Urinary bladder (tissue), 4 donors: ENCODE measurements around the gene ELMOD3. TPM values are rescaled to one million over a fixed set of nuclear protein-coding genes. Genes with fewer than 3 reads are reported as not detected.
"Not testable (repeated sequence)": the region's sequence is repeated elsewhere in the genome, so short reads cannot be mapped to it uniquely, and the experiment has no call there.

ENCODE experiments used
- DNase-seq: peaks from one replicate; pipeline ENCODE4 v3.0.0-alpha.2; 2015; ENCODE audit errors: extremely low spot score
- H3K27ac ChIP-seq: one replicate; pipeline ENCODE4 v1.5.1; 2013; ENCODE audit warnings: low read depth, mild to moderate bottlenecking, moderate library complexity
- H3K36me3 ChIP-seq: one replicate; pipeline ENCODE4 v1.6.1; 2013; ENCODE audit warnings: mild to moderate bottlenecking, moderate library complexity; ENCODE audit not compliant: insufficient read depth
- H3K4me1 ChIP-seq: one replicate; pipeline ENCODE4 v1.6.1; 2013; ENCODE audit warnings: mild to moderate bottlenecking, moderate library complexity; ENCODE audit not compliant: insufficient read depth
- H3K4me3 ChIP-seq: one replicate; pipeline ENCODE4 v1.5.1; 2013; ENCODE audit warnings: low read depth, low read length
- WGBS: extraction: QIAGEN DNeasy Blood & Tissue Kit; methylation state at CpG from one replicate; pipeline ENCODE4 v1.1.7; 2013; 5-methylcytosine and 5-hydroxymethylcytosine counted together
- polyA plus RNA-seq: library from polyadenylated mRNA; stranded (reverse); fragments of 200-250 nt; gene quantifications from one replicate; pipeline ENCODE4 v1.2.3, GENCODE V29; 2013
- total RNA-seq: library from RNA; depleted of rRNA; stranded (reverse); fragments of >200 nt; gene quantifications from one replicate; pipeline ENCODE4 v1.2.3, GENCODE V29; 2014
- donor health status: healthy with polysubstance abuse.
- donor health status: healthy.

The ELMOD3 gene
- 19.4 TPM for total RNA-seq
- polyA plus RNA-seq, result 21.0 TPM

- H3K4me3 ChIP-seq, result peak within 1 kb of the TSS; percentile 66
- peak; percentile 98 for DNase-seq
- WGBS, result under 1% methylated on average over 42 of the region's 42 CpGs
- H3K27ac ChIP-seq, result peak within 1 kb of the TSS; percentile 69
- no peaks in the 10 kb centered on the region for H3K4me1 ChIP-seq
- peaks cover 3% of the 10 kb centered on the region for H3K36me3 ChIP-seq
These were observed at the start of gene ELMOD3, which contains the start of gene RETSAT for GRCh38 chr2:85354286-85355072. Gene ELMOD3 (plus strand): TSS chr2:85354769. CDS start chr2:85357199, 2,430 bp downstream. Gene RETSAT (minus strand): TSS chr2:85354528. CDS start chr2:85354507, 21 bp downstream.

GRCh38 chr2:85307527-85307897 lies 47.1 kb upstream of the ELMOD3 start:
- no peak for DNase-seq
- 86% methylated on average over 9 of the region's 9 CpGs for WGBS
- H3K4me3 ChIP-seq, result no peak overlapping the region
- H3K4me1 ChIP-seq, result no peaks in the 10 kb centered on the region
- H3K36me3 ChIP-seq, result no peaks in the 10 kb centered on the region
- no peak overlapping the region for H3K27ac ChIP-seq

- no peaks in the 10 kb centered on the region for H3K36me3 ChIP-seq
- WGBS, result 80% methylated on average over 6 of the region's 6 CpGs
- H3K4me3 ChIP-seq, result no peak overlapping the region
- H3K27ac ChIP-seq, result no peak overlapping the region
- DNase-seq, result no peak
- H3K4me1 ChIP-seq, result no peaks in the 10 kb centered on the region
These were observed 46.4 kb upstream of the ELMOD3 start for GRCh38 chr2:85308201-85308600.

GRCh38 chr2:85308896-85309555 lies 45.5 kb upstream of the ELMOD3 start:
- 38% methylated on average over 15 of the region's 15 CpGs for WGBS
- no peaks in the 10 kb centered on the region for H3K4me1 ChIP-seq
- H3K36me3 ChIP-seq, result no peaks in the 10 kb centered on the region
- no peak overlapping the region for H3K4me3 ChIP-seq
- H3K27ac ChIP-seq, result no peak overlapping the region
- DNase-seq, result no peak

- H3K4me3 ChIP-seq, result no peak overlapping the region
- DNase-seq, result no peak
- 64% methylated on average over 19 of the region's 19 CpGs for WGBS
These were observed 44.8 kb upstream of the ELMOD3 start for GRCh38 chr2:85309699-85310321.

GRCh38 chr2:85310330-85310729 lies 44.2 kb upstream of the ELMOD3 start:
- Histone ChIP-seq H3K4me1 (no peaks in the 10 kb centered on the region), H3K4me3 (no peak overlapping the region), H3K27ac (no peak overlapping the region), H3K36me3 (no peaks in the 10 kb centered on the region)
- WGBS, result 75% methylated on average over 3 of the region's 3 CpGs
- no peak for DNase-seq

More at GRCh38 chr2:85309699-85310321, 44.8 kb upstream of the ELMOD3 start:
- Histone ChIP-seq H3K27ac (no peak overlapping the region), H3K36me3 (no peaks in the 10 kb centered on the region), H3K4me1 (no peaks in the 10 kb centered on the region)

GRCh38 chr2:85312404-85312803 lies 42.2 kb upstream of the ELMOD3 start:
- no peak for DNase-seq
- H3K36me3 ChIP-seq, result no peaks in the 10 kb centered on the region
- no peak overlapping the region for H3K4me3 ChIP-seq
- WGBS, result 86% methylated on average over 7 of the region's 7 CpGs
- H3K27ac ChIP-seq, result no peak overlapping the region
- no peaks in the 10 kb centered on the region for H3K4me1 ChIP-seq

GRCh38 chr2:85314884-85315242 lies 39.7 kb upstream of the ELMOD3 start:
- H3K36me3 ChIP-seq, result no peaks in the 10 kb centered on the region
- 84% methylated on average over 10 of the region's 10 CpGs for WGBS
- no peak for DNase-seq
- no peak overlapping the region for H3K27ac ChIP-seq
- H3K4me1 ChIP-seq, result no peaks in the 10 kb centered on the region
- no peak overlapping the region for H3K4me3 ChIP-seq

GRCh38 chr2:85315921-85316320 lies 38.6 kb upstream of the ELMOD3 start:
- not testable (repeated sequence) for H3K4me3 ChIP-seq, H3K4me1 ChIP-seq, H3K36me3 ChIP-seq, H3K27ac ChIP-seq, DNase-seq
- 64% methylated on average over 4 of the region's 5 CpGs for WGBS

GRCh38 chr2:85318222-85319074 lies 36.1 kb upstream of the ELMOD3 start:
- Histone ChIP-seq H3K27ac (no peak overlapping the region), H3K4me3 (no peak overlapping the region), H3K36me3 (no peaks in the 10 kb centered on the region), H3K4me1 (peaks cover 2% of the 10 kb centered on the region)
- 62% methylated on average over 11 of the region's 11 CpGs for whole genome bisulfite sequencing
- DNase-seq, result no peak

- 93% methylated on average over 4 of the region's 4 CpGs for WGBS
- Histone ChIP-seq H3K27ac (no peak overlapping the region), H3K36me3 (no peaks in the 10 kb centered on the region), H3K4me1 (peaks cover 2% of the 10 kb centered on the region), H3K4me3 (no peak overlapping the region)
- no peak for DNase-seq
These were observed 34.8 kb upstream of the ELMOD3 start for GRCh38 chr2:85319796-85320195.

GRCh38 chr2:85323351-85323987 lies 31.1 kb upstream of the ELMOD3 start:
- no peak overlapping the region for H3K4me3 ChIP-seq
- H3K4me1 ChIP-seq, result peaks cover 2% of the 10 kb centered on the region
- no peak for DNase-seq
- H3K27ac ChIP-seq, result no peak overlapping the region
- no peaks in the 10 kb centered on the region for H3K36me3 ChIP-seq
- WGBS, result 87% methylated on average over 9 of the region's 9 CpGs

- not testable (repeated sequence) for H3K4me3 ChIP-seq, DNase-seq, H3K4me1 ChIP-seq, H3K27ac ChIP-seq, H3K36me3 ChIP-seq
- 93% methylated on average over 11 of the region's 11 CpGs for WGBS
These were observed 30.6 kb upstream of the ELMOD3 start for GRCh38 chr2:85323988-85324367.
